Duodenal mucosa (tissue), 2 donors: ENCODE data around the gene MAGI3.
"Not testable (repeated sequence)": the region's sequence is repeated elsewhere in the genome, so short reads cannot be mapped to it uniquely, and the experiment has no call there.

ENCODE experiments used
- H3K27ac ChIP-seq: one replicate; pipeline ENCODE4 v1.7.0; 2013; ENCODE audit warnings: low read depth, low read length
- H3K27me3 ChIP-seq, 2 donors: one replicate each; pipeline ENCODE4 v1.7.0; 2013; ENCODE audit warnings: low read length in 2 of 2, control low read depth in 1 of 2; ENCODE audit not compliant: insufficient read depth in 2 of 2, control insufficient read depth in 1 of 2
- H3K36me3 ChIP-seq, 2 donors: one replicate each; pipeline ENCODE4 v1.7.0; 2013; ENCODE audit warnings: low read length in 2 of 2, control low read depth in 1 of 2; ENCODE audit not compliant: insufficient read depth in 2 of 2, control insufficient read depth in 1 of 2
- H3K4me1 ChIP-seq, 2 donors: one replicate each; pipeline ENCODE4 v1.7.0; 2013; ENCODE audit warnings: low read length in 2 of 2, control low read depth in 1 of 2; ENCODE audit not compliant: insufficient read depth in 2 of 2, control insufficient read depth in 1 of 2
- H3K4me3 ChIP-seq, 2 donors: one replicate each; pipeline ENCODE4 v1.7.0; 2013; ENCODE audit warnings: low read length in 2 of 2, low read depth in 1 of 2
- H3K9ac ChIP-seq, 2 donors: one replicate each; pipeline ENCODE4 v1.7.0; 2013; ENCODE audit warnings: low read length in 2 of 2, low read depth in 1 of 2
- H3K9me3 ChIP-seq, 2 donors: one replicate each; pipeline ENCODE4 v1.7.0; 2013; ENCODE audit warnings: low read length in 2 of 2, control low read depth in 1 of 2; ENCODE audit not compliant: control insufficient read depth in 1 of 2

The MAGI3 gene

DNA sequence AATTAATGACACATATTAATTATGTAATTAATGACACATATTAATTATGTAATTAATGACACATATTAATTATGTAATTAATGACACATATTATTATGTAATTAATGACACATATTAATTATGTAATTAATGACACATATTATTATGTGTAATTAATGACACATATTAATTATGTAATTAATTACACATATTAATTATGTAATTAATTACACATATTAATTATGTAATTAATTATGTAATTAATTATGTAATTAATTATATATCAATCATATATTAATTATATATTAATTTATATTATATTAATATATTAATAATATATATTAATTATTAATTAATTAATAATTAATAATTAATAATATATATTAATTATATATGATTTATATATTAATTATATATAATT, 25.8 kb downstream of the MAGI3 start:
- H3K27me3 ChIP-seq, H3K27ac ChIP-seq, H3K9ac ChIP-seq, H3K36me3 ChIP-seq, H3K9me3 ChIP-seq, H3K4me1 ChIP-seq, H3K4me3 ChIP-seq: not testable (repeated sequence)

DNA sequence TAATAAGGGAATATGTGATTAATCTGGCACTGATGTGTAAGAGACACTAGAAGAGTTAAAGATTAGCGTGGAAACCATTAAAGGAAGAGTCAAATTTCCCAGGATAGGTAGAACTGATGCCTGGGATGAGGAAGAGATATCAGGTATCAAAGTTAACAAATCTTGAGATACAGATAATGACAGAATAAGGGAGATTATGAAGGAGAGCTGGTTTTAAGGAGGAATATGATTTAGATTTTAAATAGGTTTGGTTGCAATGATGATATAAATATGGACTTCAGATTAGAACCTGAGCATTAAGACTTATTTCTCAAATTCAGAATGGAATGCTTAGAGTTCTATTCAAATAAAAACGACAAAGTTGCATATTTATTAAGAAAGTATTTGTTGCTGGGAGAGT, 26.2 kb downstream of the MAGI3 start:
- Histone ChIP-seq H3K9ac (no peak overlapping the region), H3K27me3 (no peaks in the 10 kb centered on the region), H3K27ac (no peak overlapping the region), H3K4me1 (no peaks in the 10 kb centered on the region), H3K9me3 (no peaks in the 10 kb centered on the region), H3K36me3 (no peaks in the 10 kb centered on the region), H3K4me3 (no peak overlapping the region)

DNA sequence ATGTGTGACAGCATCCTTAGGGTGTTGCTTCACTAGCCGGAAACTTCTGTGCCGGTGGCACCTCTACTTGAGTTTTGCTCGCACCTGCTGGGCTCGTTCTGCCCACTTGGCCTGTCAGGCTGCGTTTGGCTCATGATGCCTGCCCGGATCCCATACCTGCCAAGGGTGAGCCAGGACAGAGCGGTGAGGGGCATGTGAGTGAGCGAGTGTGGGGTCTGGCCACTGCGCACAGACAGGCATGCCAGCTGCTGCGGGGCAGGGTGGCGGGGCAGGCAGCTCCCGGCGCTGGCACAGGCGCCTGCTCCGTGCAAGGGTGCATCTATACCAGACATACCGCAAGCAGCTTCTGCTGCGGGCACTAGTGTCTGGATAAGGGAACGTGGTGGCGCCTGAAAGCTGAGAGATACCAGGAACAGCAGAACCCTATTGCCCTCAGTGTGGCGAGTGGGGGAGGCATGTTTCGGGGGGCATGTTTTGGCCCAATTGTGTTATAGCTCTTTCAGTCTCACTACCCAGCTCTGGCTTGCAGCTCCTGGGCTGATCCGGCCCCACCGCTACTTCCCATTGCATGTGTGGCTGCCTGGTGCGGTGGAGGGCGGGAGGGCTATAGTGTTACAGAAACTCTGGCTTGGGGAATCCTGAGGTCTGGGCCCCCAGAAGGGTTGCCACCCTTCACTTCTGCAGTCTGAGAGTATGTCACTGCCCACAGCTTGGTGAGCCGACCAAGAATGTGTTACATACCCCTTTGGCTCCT, 32.2 kb downstream of the MAGI3 start:
- H3K9ac ChIP-seq, result no peak overlapping the region
- no peak overlapping the region for H3K4me3 ChIP-seq
- no peak overlapping the region for H3K27ac ChIP-seq
- H3K36me3 ChIP-seq, result no peaks in the 10 kb centered on the region
- no peaks in the 10 kb centered on the region for H3K9me3 ChIP-seq
- no peaks in the 10 kb centered on the region for H3K27me3 ChIP-seq
- no peaks in the 10 kb centered on the region for H3K4me1 ChIP-seq

DNA sequence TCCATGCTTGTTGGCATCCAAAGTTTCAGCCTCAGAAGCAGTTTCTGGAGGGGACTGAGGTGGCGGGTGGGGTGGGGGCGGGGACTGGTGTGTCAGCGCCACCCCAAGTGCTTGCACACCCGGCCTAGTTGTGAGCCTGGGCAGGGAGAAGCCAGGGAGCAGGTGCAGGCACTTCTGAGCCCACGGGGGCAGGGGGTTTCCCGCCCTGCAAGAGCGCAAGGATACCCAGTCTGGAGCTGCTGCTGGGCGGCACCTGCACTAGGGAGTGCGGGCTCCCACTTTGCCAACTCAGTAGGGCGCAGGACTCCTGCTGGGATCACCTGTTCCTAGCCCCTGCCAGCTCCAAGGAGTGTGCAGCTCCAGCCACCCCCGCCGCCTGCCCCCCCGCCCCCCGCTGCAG, 33.5 kb downstream of the MAGI3 start:
- H3K9ac ChIP-seq, result no peak overlapping the region
- no peaks in the 10 kb centered on the region for H3K27me3 ChIP-seq
- H3K4me1 ChIP-seq, result no peaks in the 10 kb centered on the region
- H3K27ac ChIP-seq, result no peak overlapping the region
- no peaks in the 10 kb centered on the region for H3K9me3 ChIP-seq
- no peak overlapping the region for H3K4me3 ChIP-seq
- H3K36me3 ChIP-seq, result no peaks in the 10 kb centered on the region

DNA sequence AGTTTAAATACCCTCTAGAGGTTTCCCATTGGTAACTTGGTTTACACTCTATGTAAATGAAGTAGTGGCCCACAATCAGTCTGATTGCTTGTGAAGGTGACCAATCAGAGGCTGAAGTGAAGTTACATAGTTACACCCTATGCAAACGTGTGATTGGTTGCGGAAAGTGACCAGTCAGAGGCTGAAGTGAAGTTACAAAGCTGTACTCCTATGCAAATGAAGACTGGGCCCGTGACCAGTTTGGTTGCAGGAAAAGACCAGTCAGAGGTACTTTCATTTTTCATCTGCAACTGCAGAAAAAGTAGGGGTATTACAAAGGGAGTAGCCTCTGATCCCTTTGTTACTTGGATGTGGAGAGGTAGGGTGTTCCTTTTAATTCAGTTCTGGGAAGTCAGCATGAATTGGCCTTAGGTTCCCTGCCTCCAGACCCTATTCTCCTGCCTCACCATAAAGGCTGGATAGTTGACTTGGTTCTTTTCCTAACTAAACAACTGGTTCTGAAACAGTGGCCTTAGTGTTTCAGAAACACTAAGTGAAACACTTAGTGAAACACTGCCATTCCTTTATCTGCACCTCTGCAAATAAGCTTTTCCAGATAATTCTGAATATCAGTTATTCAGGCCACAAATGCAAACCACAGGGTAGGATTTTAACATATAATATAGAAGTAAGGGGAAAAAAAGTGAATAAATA, 39.3 kb downstream of the MAGI3 start:
- Histone ChIP-seq H3K4me3 (no peak overlapping the region), H3K9ac (no peak overlapping the region), H3K9me3 (no peaks in the 10 kb centered on the region), H3K36me3 (no peaks in the 10 kb centered on the region), H3K27ac (no peak overlapping the region), H3K27me3 (no peaks in the 10 kb centered on the region), H3K4me1 (peaks cover 3 to 9% of the 10 kb centered on the region in 2 donors)

DNA sequence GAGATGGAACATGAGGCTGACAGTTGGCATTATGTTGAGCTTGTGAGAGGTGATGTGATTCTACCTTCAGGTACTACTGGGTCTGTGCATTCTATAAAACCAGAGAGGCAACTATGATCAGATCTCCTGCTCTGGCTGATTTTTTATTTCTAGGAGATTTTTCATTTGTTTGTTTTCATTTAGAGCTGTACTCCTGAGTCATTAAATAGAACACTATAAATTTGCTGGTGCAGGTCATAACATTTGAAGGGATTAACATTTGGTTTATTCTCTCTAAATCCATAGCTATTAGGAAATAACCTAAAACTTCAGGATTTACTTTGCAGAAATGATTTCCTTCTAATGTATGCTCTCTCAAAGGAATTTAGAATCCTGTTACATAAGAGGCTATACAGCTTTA, 42.9 kb downstream of the MAGI3 start:
- H3K4me1 ChIP-seq, result peaks cover 3 to 13% of the 10 kb centered on the region in 2 donors

DNA sequence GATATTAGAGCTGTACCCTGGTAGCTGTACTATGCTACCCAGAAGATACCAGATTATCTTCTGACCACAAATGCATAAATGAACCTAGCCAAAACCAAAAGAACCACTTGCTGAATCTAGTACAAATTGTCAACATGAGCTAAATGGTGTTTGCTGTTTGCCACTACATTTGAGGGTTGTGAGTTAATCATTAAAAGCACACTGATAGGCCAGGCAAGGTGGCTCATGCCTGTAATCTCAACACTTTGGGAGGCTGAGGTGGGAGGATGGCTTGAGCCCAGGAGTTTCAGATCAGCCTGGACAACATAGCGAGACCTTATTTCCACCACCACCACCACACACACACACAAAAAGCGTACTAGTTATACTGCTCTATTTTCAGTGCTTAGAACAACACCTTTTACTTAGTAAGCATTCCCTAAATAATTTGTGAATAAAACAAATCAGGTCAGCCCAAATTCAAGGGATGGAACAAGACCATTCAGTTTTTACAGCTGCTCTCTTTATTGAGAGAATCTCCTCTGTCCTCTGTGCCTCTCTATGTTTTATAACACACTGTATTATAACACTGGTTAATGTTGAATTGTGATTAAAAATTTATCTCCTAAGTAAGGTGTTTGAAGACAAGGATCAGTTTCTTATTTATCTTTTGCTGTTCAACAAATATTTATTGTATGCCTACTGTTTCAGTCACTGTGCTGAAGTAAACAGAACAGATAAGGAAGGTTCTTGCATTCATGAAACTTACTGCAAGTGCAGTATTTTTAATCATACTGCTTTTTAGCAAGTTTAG, 44.0 kb downstream of the MAGI3 start:
- Histone ChIP-seq H3K4me3 (no peak overlapping the region), H3K4me1 (peaks cover 8 to 20% of the 10 kb centered on the region in 2 donors), H3K9me3 (no peaks in the 10 kb centered on the region), H3K27me3 (no peaks in the 10 kb centered on the region), H3K27ac (no peak overlapping the region), H3K9ac (no peak overlapping the region), H3K36me3 (no peaks in the 10 kb centered on the region)

More for the DNA sequence above, 42.9 kb downstream of the MAGI3 start:
- Histone ChIP-seq H3K36me3 (no peaks in the 10 kb centered on the region), H3K27ac (no peak overlapping the region), H3K27me3 (no peaks in the 10 kb centered on the region), H3K4me3 (no peak overlapping the region), H3K9ac (no peak overlapping the region), H3K9me3 (no peaks in the 10 kb centered on the region)

DNA sequence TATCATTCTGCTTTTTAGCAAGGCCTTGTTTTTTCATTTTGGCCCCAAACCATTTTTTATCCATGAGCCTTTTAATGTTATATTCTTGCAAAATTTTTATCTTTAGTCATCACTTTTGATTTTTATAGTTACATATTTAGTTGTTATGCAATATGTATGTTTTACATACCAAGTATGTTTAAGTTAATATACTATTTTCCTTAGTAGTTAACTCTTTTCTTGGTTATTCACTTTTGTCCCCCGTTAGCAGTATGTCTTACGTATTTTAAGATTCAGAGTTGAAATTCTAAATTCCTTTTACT, 44.5 kb downstream of the MAGI3 start:
- no peak overlapping the region for H3K9ac ChIP-seq
- H3K4me3 ChIP-seq, result no peak overlapping the region
- no peak overlapping the region for H3K27ac ChIP-seq
- H3K9me3 ChIP-seq, result no peaks in the 10 kb centered on the region
- peaks cover 8 to 21% of the 10 kb centered on the region in 2 donors for H3K4me1 ChIP-seq
- no peaks in the 10 kb centered on the region for H3K36me3 ChIP-seq
- H3K27me3 ChIP-seq, result no peaks in the 10 kb centered on the region

DNA sequence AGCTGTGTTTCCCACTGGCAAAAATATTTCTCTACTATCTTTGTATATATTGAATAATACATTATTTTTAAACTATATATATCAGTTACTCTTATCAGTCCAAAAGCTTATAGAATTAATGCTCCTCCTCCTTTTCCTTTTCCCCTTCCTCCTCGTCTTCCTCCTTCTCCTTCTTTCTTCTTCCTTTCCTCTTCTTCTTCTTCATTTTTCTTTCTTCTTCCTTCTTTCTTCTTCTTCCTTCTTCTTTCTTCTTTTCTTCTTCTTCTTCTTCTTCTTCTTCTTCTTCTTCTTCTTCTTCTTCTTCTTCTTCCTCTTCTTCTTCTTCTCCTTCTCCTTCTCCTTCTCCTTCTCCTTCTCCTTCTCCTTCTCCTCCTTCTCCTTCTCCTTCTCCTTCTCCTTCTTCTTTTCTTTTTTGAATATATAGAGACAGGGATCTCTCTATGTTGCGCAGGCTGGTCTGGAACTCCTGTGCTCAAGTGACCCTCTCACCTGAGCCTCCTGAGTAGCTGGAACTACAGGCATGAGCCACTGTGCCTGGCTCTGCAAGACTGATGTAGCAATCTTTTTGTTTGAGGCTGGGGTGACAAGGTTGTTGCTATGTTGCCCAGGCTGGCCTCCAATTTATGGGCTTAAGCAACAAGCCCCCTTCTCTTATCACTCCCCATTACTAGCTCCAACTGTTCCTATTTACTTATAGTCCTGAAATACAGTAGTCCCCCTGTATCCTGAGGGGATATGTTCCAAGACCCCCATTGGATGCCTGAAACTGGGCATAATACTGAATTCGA, 47.4 kb downstream of the MAGI3 start:
- Histone ChIP-seq H3K4me1 (peaks cover 8 to 21% of the 10 kb centered on the region in 2 donors), H3K27me3 (no peaks in the 10 kb centered on the region), H3K9me3 (no peaks in the 10 kb centered on the region), H3K36me3 (no peaks in the 10 kb centered on the region), H3K4me3 (no peak overlapping the region), H3K9ac (no peak overlapping the region), H3K27ac (no peak overlapping the region)
